HG02588 (cell line): Measurements from ENCODE around the gene SMPDL3A.

Experiments used
- ATAC-seq: cut with Tn5 transposase; IDR thresholded peaks from one replicate; pipeline ENCODE4 v1.9.1; 2021; ENCODE audit warnings: mild to moderate bottlenecking, moderate library complexity; ENCODE audit not compliant: unreplicated experiment

The SMPDL3A gene

GRCh38 chr6:122772724-122773415 is 16.2 kb upstream of the SMPDL3A start:
- no peak for ATAC-seq

- no peak for ATAC-seq
Observed at GRCh38 chr6:122775975-122776374, 13.1 kb upstream of the SMPDL3A start.

- ATAC-seq = no peak
Observed at GRCh38 chr6:122778302-122778701, 10.8 kb upstream of the SMPDL3A start.

GRCh38 chr6:122778985-122779661 is 9.9 kb upstream of the SMPDL3A start:
- ATAC-seq = no peak

GRCh38 chr6:122779667-122780066 is 9.4 kb upstream of the SMPDL3A start, which contains the start of gene FABP7:
Gene FABP7 (plus strand): TSS chr6:122779716. CDS start chr6:122779795, 79 bp downstream.
- ATAC-seq = no peak

GRCh38 chr6:122780114-122780513 is 8.9 kb upstream of the SMPDL3A start:
- no peak for ATAC-seq

- ATAC-seq = no peak
Observed at GRCh38 chr6:122781716-122782115, 7.3 kb upstream of the SMPDL3A start.

- no peak for ATAC-seq
Observed at GRCh38 chr6:122783401-122783800, 5.7 kb upstream of the SMPDL3A start.

- ATAC-seq = no peak
Observed at GRCh38 chr6:122785891-122786290, 3.2 kb upstream of the SMPDL3A start.

GRCh38 chr6:122787721-122788120 is 1.3 kb upstream of the SMPDL3A start:
- no peak for ATAC-seq

GRCh38 chr6:122788208-122788607 is 850 bp upstream of the SMPDL3A start:
- ATAC-seq = no peak

- ATAC-seq = peak; percentile 5
Observed at GRCh38 chr6:122788663-122789181, 336 bp upstream of the SMPDL3A start.

GRCh38 chr6:122790028-122790422 is 967 bp downstream of the SMPDL3A start:
- ATAC-seq = no peak

- no peak for ATAC-seq
Observed at GRCh38 chr6:122790423-122791309, 1.6 kb downstream of the SMPDL3A start.

GRCh38 chr6:122791310-122791679 is 2.2 kb downstream of the SMPDL3A start:
- no peak for ATAC-seq

- ATAC-seq = no peak
Observed at GRCh38 chr6:122792766-122793165, 3.7 kb downstream of the SMPDL3A start.

GRCh38 chr6:122797537-122797936 is 8.5 kb downstream of the SMPDL3A start:
- no peak for ATAC-seq

GRCh38 chr6:122798099-122798641 is 9.1 kb downstream of the SMPDL3A start:
- peak; percentile 88 for ATAC-seq

- ATAC-seq = no peak
Observed at GRCh38 chr6:122799140-122799745, 10.2 kb downstream of the SMPDL3A start.

- ATAC-seq = no peak
Observed at GRCh38 chr6:122799916-122800686, 11.0 kb downstream of the SMPDL3A start.
